Measurements from ENCODE around the gene ATP6V1G3.

- TF ChIP-seq RARB (CRISPR knock-in tag; IDR thresholded peaks at IDR 0.05) (no peak), BACH2 (CRISPR knock-in tag; IDR thresholded peaks at IDR 0.05; ENCODE audit: borderline replicate concordance) (no peak), CSRNP3 (CRISPR knock-in tag; IDR thresholded peaks at IDR 0.05) (no peak), ARNTL (CRISPR knock-in tag; IDR thresholded peaks at IDR 0.05; ENCODE audit: borderline replicate concordance, low read depth) (no peak), ZFP3 (CRISPR knock-in tag; IDR thresholded peaks at IDR 0.05) (no peak), ZNF70 (CRISPR knock-in tag; IDR thresholded peaks at IDR 0.05) (no peak), TSHZ2 (CRISPR knock-in tag; IDR thresholded peaks at IDR 0.05) (no peak), OSR1 (CRISPR knock-in tag; IDR thresholded peaks at IDR 0.05) (no peak), SNAI2 (CRISPR knock-in tag; IDR thresholded peaks at IDR 0.05) (no peak), CSDC2 (CRISPR knock-in tag; IDR thresholded peaks at IDR 0.05) (no peak), PATZ1 (CRISPR knock-in tag; IDR thresholded peaks at IDR 0.05; ENCODE audit: borderline replicate concordance) (no peak), ZFP30 (CRISPR knock-in tag; IDR thresholded peaks at IDR 0.05) (no peak), TOX (CRISPR knock-in tag; IDR thresholded peaks at IDR 0.05; ENCODE audit: borderline replicate concordance) (no peak), ZC3H10 (CRISPR knock-in tag; IDR thresholded peaks at IDR 0.05) (no peak)
Observed at GRCh38 chr1:198534548-198535418, 5.7 kb downstream of the ATP6V1G3 start.
